ENCODE data around the gene TMEFF1. TPM values are rescaled to one million over a fixed set of nuclear protein-coding genes. Genes with fewer than 3 reads are reported as not detected.
A peak's percentile ranks its signal among the peaks of the same experiment; 100 is the strongest.

Gene TMEFF1
- total and polyA plus RNA-seq, 2 of the 8 experiments (the other 6 are each of a cell fraction or from before 2014, with no cell fraction given) = 13.5 to 68.2 TPM

- Histone ChIP-seq H2BK5ac (ENCODE audit: low read depth, low read length) (no peak overlapping the region), H2BK15ac (ENCODE audit: low read length) (no peak overlapping the region), H3K23ac (ENCODE audit: insufficient read length) (no peak overlapping the region), H3K23me2 (ENCODE audit: low read depth, low read length) (peaks cover 9% of the 10 kb centered on the region), H4K5ac (ENCODE audit: insufficient read length, low read depth, low read length) (no peak overlapping the region), H3K56ac (replicated peaks; ENCODE audit: insufficient read length, low read depth, low read length) (no peak overlapping the region), H3K18ac (ENCODE audit: extremely low read depth, low read length) (no peak overlapping the region), H3K9ac (replicated peaks in 1 of 4; ENCODE audit: extremely low read depth in 1 of 4, low read depth in 3 of 4, low read length in 3 of 4) (no peak overlapping the region), H3K9me3 (ENCODE audit: insufficient read depth in 2 of 2, low read depth in 1 of 2, low read length in 1 of 2) (no peaks in the 10 kb centered on the region), H3K4ac (replicated peaks; ENCODE audit: insufficient read length, low read depth, low read length) (no peak overlapping the region), H4K20me1 (replicated peaks in 1 of 2; ENCODE audit: control insufficient read depth in 1 of 2, insufficient read depth in 2 of 2, low read length in 2 of 2) (peaks cover 0 to 9% of the 10 kb centered on the region in 2 experiments), H3K79me2 (ENCODE audit: control insufficient read depth in 1 of 2, insufficient read depth in 2 of 2, low read length in 2 of 2) (peaks cover 0 to 58% of the 10 kb centered on the region in 2 experiments; a peak in 3 of 4 replicates), H3K36me3 (ENCODE audit: control insufficient read depth in 2 of 4, insufficient read depth in 4 of 4, low read length in 3 of 4) (no peaks in the 10 kb centered on the region), H3K4me1 (replicated peaks in 1 of 4; ENCODE audit: control insufficient read depth in 3 of 4, insufficient read depth in 4 of 4, low read length in 3 of 4) (peaks cover 0 to 13% (median 8%) of the 10 kb centered on the region in 4 experiments; a peak in 4 of 7 replicates), H2BK12ac (ENCODE audit: low read depth, low read length) (no peak overlapping the region), H2AFZ (ENCODE audit: low read length) (no peak overlapping the region), H3K4me3 (ENCODE audit: extremely low read depth in 1 of 4, insufficient read depth in 2 of 4, low read depth in 3 of 4, low read length in 4 of 4) (peak overlapping the region in 1 of 4 experiments; percentile 99; a peak in 1 of 8 replicates), H2BK20ac (ENCODE audit: low read length) (no peak overlapping the region), H3K27me3 (replicated peaks in 1 of 4; ENCODE audit: control insufficient read depth in 3 of 4, extremely low read depth in 1 of 4, insufficient read depth in 3 of 4, low read length in 3 of 4) (no peaks in the 10 kb centered on the region), H2BK120ac (replicated peaks; ENCODE audit: low read depth, low read length) (no peak overlapping the region), H3K4me2 (ENCODE audit: insufficient read depth in 1 of 2, low read depth in 2 of 2, low read length in 2 of 2) (peak overlapping the region in 1 of 2 experiments; percentile 72; a peak in 1 of 4 replicates), H4K8ac (ENCODE audit: extremely low read depth, insufficient read depth, low read length) (no peak overlapping the region), H4K91ac (replicated peaks; ENCODE audit: insufficient read length, low read length) (no peak overlapping the region), H3K79me1 (ENCODE audit: low read depth, low read length) (peaks cover 8% of the 10 kb centered on the region), H3K14ac (ENCODE audit: insufficient read length) (no peak overlapping the region), H3K27ac (ENCODE audit: low read depth, low read length) (no peak overlapping the region), H2AK5ac (ENCODE audit: low read depth, low read length) (no peak overlapping the region)
- no peak for DNase-seq (ENCODE audit: low read depth in 1 of 2, low spot score in 2 of 2)
- TF ChIP-seq KDM1A (IDR thresholded peaks at IDR 0.05; ENCODE audit: borderline replicate concordance, low read length) (no peak), BRCA1 (IDR thresholded peaks at IDR 0.05; ENCODE audit: low read depth, low read length) (no peak), TBP (IDR thresholded peaks at IDR 0.05; ENCODE audit: low read depth, low read length) (no peak), JUN (IDR thresholded peaks at IDR 0.05; ENCODE audit: low read depth, low read length) (no peak), YY1 (IDR thresholded peaks at IDR 0.05; ENCODE audit: low read depth, low read length) (no peak), RAD21 (IDR thresholded peaks at IDR 0.05 in 1 of 2, conservative IDR thresholded peaks at IDR 0.05 in 1 of 2; ENCODE audit: low read depth in 2 of 2, low read length in 2 of 2) (no peak), CHD1 (IDR thresholded peaks at IDR 0.05; ENCODE audit: low read depth, low read length) (no peak), ZNF274 (IDR thresholded peaks at IDR 0.05; ENCODE audit: borderline replicate concordance, extremely low read depth, low read length) (no peak)
- 88 to 100% methylated on average over 2 to 9 of the region's 9 CpGs for WGBS, 2 experiments (ENCODE audit: extremely low coverage in 1 of 2, insufficient coverage in 1 of 2, insufficient read length in 1 of 2, insufficient replicate concordance in 2 of 2, low coverage in 1 of 2, low lambda C conversion rate in 2 of 2, missing lambda C conversion rate in 1 of 2)
- CTCF ChIA-PET (ENCODE audit: partially characterized antibody) = interaction anchor here (0.6 to 2.0 kb wide), 3 partner anchors 9 to 482 kb away, joined by 3 to 12 read pairs (median 4); no protein-coding TSS in a partner anchor
- POLR2A ChIA-PET (ENCODE audit: partially characterized antibody) = interaction anchor here (0.9 kb wide), 1 partner anchor 18 kb away, joined by 5 read pairs; no protein-coding TSS in a partner anchor
- no peak for FAIRE-seq
Measured at GRCh38 chr9:100428871-100429654, 43.9 kb upstream of the TMEFF1 start.
